ENCODE results near the gene PPP1CB. TPM values are rescaled to one million over a fixed set of nuclear protein-coding genes. Genes with fewer than 3 reads are reported as not detected.

PPP1CB gene
- total and polyA plus RNA-seq, 4 donors, result 85.7 to 309 (median 181) TPM

GRCh38 chr2:28768422-28768821 is 16.8 kb downstream of the PPP1CB start:
- Histone ChIP-seq H3K4me3 (no peak overlapping the region), H3K36me3 (ENCODE audit: control insufficient read depth in 4 of 4, insufficient read depth in 4 of 4, low read length in 4 of 4) (no peaks in the 10 kb centered on the region), H3K27ac (ENCODE audit: low read depth in 1 of 2, low read length in 1 of 2) (no peak overlapping the region), H3K9me3 (ENCODE audit: control insufficient read depth in 4 of 4, insufficient read depth in 3 of 4, low read length in 3 of 4) (no peaks in the 10 kb centered on the region), H3K4me1 (ENCODE audit: control insufficient read depth in 5 of 5, insufficient read depth in 5 of 5, low read length in 5 of 5) (peaks cover 0 to 39% (median 0%) of the 10 kb centered on the region in 5 donors), H3K9ac (ENCODE audit: insufficient read depth in 1 of 2, low read length in 2 of 2) (no peak overlapping the region), H3K27me3 (ENCODE audit: control insufficient read depth in 3 of 3, insufficient read depth in 3 of 3, low read length in 2 of 3) (no peaks in the 10 kb centered on the region)
- ATAC-seq (ENCODE audit: insufficient read depth, low FRiP score) (no peak), DNase-seq (no peak)
- no peak for TF ChIP-seq CTCF (IDR thresholded peaks at IDR 0.05; ENCODE audit: control extremely low read depth, extremely low read depth)

GRCh38 chr2:28768952-28769351 is 17.3 kb downstream of the PPP1CB start:
- Histone ChIP-seq H3K4me3 (no peak overlapping the region), H3K27ac (ENCODE audit: low read depth in 1 of 2, low read length in 1 of 2) (no peak overlapping the region), H3K9ac (ENCODE audit: insufficient read depth in 1 of 2, low read length in 2 of 2) (no peak overlapping the region), H3K9me3 (ENCODE audit: control insufficient read depth in 4 of 4, insufficient read depth in 3 of 4, low read length in 3 of 4) (no peaks in the 10 kb centered on the region), H3K4me1 (ENCODE audit: control insufficient read depth in 5 of 5, insufficient read depth in 5 of 5, low read length in 5 of 5) (peaks cover 0 to 41% (median 0%) of the 10 kb centered on the region in 5 donors), H3K36me3 (ENCODE audit: control insufficient read depth in 4 of 4, insufficient read depth in 4 of 4, low read length in 4 of 4) (no peaks in the 10 kb centered on the region), H3K27me3 (ENCODE audit: control insufficient read depth in 3 of 3, insufficient read depth in 3 of 3, low read length in 2 of 3) (no peaks in the 10 kb centered on the region)
- ATAC-seq (ENCODE audit: insufficient read depth, low FRiP score), result no peak
- WGBS, 2 donors, result 85 to 95% methylated on average over 5 of the region's 5 CpGs
- TF ChIP-seq CTCF (IDR thresholded peaks at IDR 0.05; ENCODE audit: control extremely low read depth, extremely low read depth), result no peak
- no peak for DNase-seq

- no peak overlapping the region for H3K9ac ChIP-seq (ENCODE audit: insufficient read depth in 1 of 2, low read length in 2 of 2)
- no peak overlapping the region for H3K27ac ChIP-seq (ENCODE audit: low read depth in 1 of 2, low read length in 1 of 2)
- H3K4me1 ChIP-seq (ENCODE audit: control insufficient read depth in 5 of 5, insufficient read depth in 5 of 5, low read length in 5 of 5), result peaks cover 0 to 34% (median 1%) of the 10 kb centered on the region in 5 donors
- no peaks in the 10 kb centered on the region for H3K27me3 ChIP-seq (ENCODE audit: control insufficient read depth in 3 of 3, insufficient read depth in 3 of 3, low read length in 2 of 3)
- WGBS, 2 donors, result 79 to 89% methylated on average over 2 of the region's 2 CpGs
- H3K9me3 ChIP-seq (ENCODE audit: control insufficient read depth in 4 of 4, insufficient read depth in 3 of 4, low read length in 3 of 4), result no peaks in the 10 kb centered on the region
- H3K4me3 ChIP-seq, result no peak overlapping the region
- no peak for DNase-seq
- H3K36me3 ChIP-seq (ENCODE audit: control insufficient read depth in 4 of 4, insufficient read depth in 4 of 4, low read length in 4 of 4), result peaks cover 0 to 3% (median 1%) of the 10 kb centered on the region in 4 donors
- ATAC-seq (ENCODE audit: insufficient read depth, low FRiP score), result no peak
- no peak for TF ChIP-seq CTCF (IDR thresholded peaks at IDR 0.05; ENCODE audit: control extremely low read depth, extremely low read depth)
Measured at GRCh38 chr2:28772351-28772750, 20.7 kb downstream of the PPP1CB start.

GRCh38 chr2:28776471-28776870 is 24.8 kb downstream of the PPP1CB start:
- no peak for TF ChIP-seq CTCF (IDR thresholded peaks at IDR 0.05; ENCODE audit: control extremely low read depth, extremely low read depth)
- no peak overlapping the region for H3K4me3 ChIP-seq
- no peak overlapping the region for H3K27ac ChIP-seq (ENCODE audit: low read depth in 1 of 2, low read length in 1 of 2)
- H3K4me1 ChIP-seq (ENCODE audit: control insufficient read depth in 5 of 5, insufficient read depth in 5 of 5, low read length in 5 of 5), result peaks cover 0 to 12% (median 0%) of the 10 kb centered on the region in 5 donors
- H3K9me3 ChIP-seq (ENCODE audit: control insufficient read depth in 4 of 4, insufficient read depth in 3 of 4, low read length in 3 of 4), result no peaks in the 10 kb centered on the region
- peaks cover 5 to 24% (median 7%) of the 10 kb centered on the region in 4 donors for H3K36me3 ChIP-seq (ENCODE audit: control insufficient read depth in 4 of 4, insufficient read depth in 4 of 4, low read length in 4 of 4)
- WGBS, 2 donors, result 85 to 90% methylated on average over 6 of the region's 6 CpGs
- ATAC-seq (ENCODE audit: insufficient read depth, low FRiP score), result no peak
- H3K9ac ChIP-seq (ENCODE audit: insufficient read depth in 1 of 2, low read length in 2 of 2), result no peak overlapping the region
- no peaks in the 10 kb centered on the region for H3K27me3 ChIP-seq (ENCODE audit: control insufficient read depth in 3 of 3, insufficient read depth in 3 of 3, low read length in 2 of 3)
- no peak for DNase-seq

All from lung (tissue), 12 donors.